ENCODE measurements around the gene CACNB2. TPM values are rescaled to one million over a fixed set of nuclear protein-coding genes. Genes with fewer than 3 reads are reported as not detected.
"Not testable (repeated sequence)": the region's sequence is repeated elsewhere in the genome, so short reads cannot be mapped to it uniquely, and the experiment has no call there.

CACNB2 gene
- total and polyA plus RNA-seq, 9 donors = 1.1 to 2.0 (median 1.4) TPM

DNA sequence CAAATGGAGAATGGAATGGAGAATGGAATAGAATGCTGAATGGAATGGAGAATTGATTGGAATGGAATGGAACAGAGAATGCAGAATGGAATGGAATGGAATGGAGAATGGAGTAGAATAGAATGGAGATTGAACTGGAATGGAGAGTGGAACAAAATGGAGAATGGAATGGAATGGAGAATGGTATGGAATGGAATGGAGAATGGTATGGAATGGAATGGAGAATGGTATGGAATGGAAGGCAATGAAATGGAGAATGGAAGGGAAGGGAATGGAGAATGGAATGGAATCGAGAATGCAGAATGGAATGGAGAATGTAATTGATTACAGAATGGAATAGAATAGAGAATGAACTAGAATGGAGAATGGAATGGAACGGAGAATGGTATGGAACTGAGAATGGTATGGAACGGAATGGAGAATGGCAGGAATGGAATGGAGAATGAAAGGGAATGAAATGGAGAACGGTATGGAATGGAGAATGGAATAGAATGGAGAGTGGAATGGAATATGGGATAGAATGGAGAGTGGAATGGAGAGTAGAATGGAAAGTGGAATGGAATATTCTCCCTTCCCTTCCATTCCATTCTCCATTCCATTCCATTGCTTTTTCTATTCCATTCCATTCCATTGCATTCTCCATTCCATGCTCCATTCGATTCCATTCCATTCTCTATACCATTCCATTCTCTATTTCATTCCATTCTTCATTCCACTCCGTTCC, 422.9 kb downstream of the CACNB2 start:
- Histone ChIP-seq H3K4me3 (ENCODE audit: low read length) (no peak overlapping the region), H3K27me3 (ENCODE audit: control insufficient read depth, insufficient read depth, low read length) (no peaks in the 10 kb centered on the region), H3K4me1 (ENCODE audit: control insufficient read depth, insufficient read depth, low read length) (no peaks in the 10 kb centered on the region), H3K27ac (ENCODE audit: low read length) (no peak overlapping the region), H3K9me3 (replicated peaks; ENCODE audit: control insufficient read depth, low read depth, low read length) (peaks cover 20% of the 10 kb centered on the region), H3K36me3 (ENCODE audit: control insufficient read depth, insufficient read depth, low read length) (no peaks in the 10 kb centered on the region)
- WGBS (ENCODE audit: insufficient coverage) = 93% methylated on average over 5 of the region's 6 CpGs
- no peak for DNase-seq

DNA sequence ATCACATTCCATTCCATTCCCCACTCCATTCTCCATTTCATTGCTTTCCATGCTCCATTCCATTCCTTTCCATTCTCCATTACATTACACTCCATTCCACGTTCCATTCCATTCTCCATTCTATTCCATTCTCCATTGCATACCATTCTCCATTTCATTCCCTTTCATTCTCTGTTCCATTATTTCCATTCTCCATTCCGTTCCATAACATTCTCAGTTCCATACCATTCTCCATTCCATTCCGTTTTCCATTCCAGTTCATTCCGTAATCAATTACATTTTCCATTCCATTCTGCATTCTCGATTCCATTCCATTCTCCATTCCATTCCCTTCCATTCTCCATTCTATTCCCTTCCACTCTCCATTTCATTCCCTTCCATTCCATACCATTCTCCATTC, 424.8 kb downstream of the CACNB2 start:
- Histone ChIP-seq H3K36me3 (ENCODE audit: control insufficient read depth, insufficient read depth, low read length) (no peaks in the 10 kb centered on the region), H3K9me3 (replicated peaks; ENCODE audit: control insufficient read depth, low read depth, low read length) (peaks cover 24% of the 10 kb centered on the region), H3K27ac (ENCODE audit: low read length) (no peak overlapping the region), H3K4me3 (ENCODE audit: low read length) (no peak overlapping the region), H3K27me3 (ENCODE audit: control insufficient read depth, insufficient read depth, low read length) (no peaks in the 10 kb centered on the region), H3K4me1 (ENCODE audit: control insufficient read depth, insufficient read depth, low read length) (no peaks in the 10 kb centered on the region)
- no peak for DNase-seq
- WGBS (ENCODE audit: insufficient coverage) = 97% methylated on average over 5 of the region's 5 CpGs

DNA sequence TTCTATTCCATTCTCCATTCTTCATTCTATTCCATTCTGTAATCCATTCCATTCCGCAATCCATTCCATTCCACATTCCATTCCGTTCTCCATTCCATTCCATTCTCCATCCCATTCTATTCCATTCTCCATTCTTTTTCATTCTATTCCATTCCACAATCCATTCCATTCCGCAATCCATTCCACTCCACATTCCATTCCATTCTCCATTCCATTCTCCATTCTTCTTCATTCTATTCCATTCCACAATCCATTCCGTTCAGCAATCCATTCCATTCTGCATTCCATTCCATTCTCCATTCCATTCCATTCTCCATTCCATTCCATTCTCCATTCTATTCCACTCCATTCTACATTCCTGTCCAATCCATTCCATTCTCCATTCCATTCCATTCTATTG, 426.0 kb downstream of the CACNB2 start:
- 85% methylated on average over 4 of the region's 4 CpGs for WGBS (ENCODE audit: insufficient coverage)

DNA sequence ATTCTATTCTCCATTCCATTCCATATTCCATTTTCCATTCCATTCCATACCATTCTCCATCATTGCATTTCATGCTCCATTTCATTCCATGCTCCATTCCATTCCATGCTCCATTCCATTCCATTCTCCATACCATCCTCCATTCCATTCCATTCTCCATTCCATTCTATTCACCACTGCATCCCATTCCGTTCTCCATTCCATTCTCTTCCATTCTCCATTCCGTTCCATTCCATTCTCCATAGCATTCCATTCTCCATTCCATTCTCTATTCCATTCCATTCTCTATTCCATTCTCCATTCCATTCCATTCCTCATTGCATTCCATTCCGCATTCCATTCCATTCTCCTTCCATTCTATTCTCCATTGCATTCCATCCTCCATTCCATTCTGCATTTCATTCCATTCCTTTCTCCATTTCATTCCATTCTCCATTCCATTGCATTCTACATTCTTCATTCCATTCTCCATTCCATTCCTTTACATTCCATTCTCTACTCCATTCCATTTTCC, 427.2 kb downstream of the CACNB2 start:
- Histone ChIP-seq H3K27ac (ENCODE audit: low read length) (no peak overlapping the region), H3K4me1 (ENCODE audit: control insufficient read depth, insufficient read depth, low read length) (no peaks in the 10 kb centered on the region), H3K9me3 (replicated peaks; ENCODE audit: control insufficient read depth, low read depth, low read length) (peaks cover 40% of the 10 kb centered on the region), H3K4me3 (ENCODE audit: low read length) (no peak overlapping the region), H3K27me3 (ENCODE audit: control insufficient read depth, insufficient read depth, low read length) (no peaks in the 10 kb centered on the region), H3K36me3 (ENCODE audit: control insufficient read depth, insufficient read depth, low read length) (no peaks in the 10 kb centered on the region)
- 98% methylated on average over 3 of the region's 3 CpGs for WGBS (ENCODE audit: insufficient coverage)
- DNase-seq = no peak

More for the DNA sequence above, 426.0 kb downstream of the CACNB2 start:
- Histone ChIP-seq H3K9me3 (replicated peaks; ENCODE audit: control insufficient read depth, low read depth, low read length) (peaks cover 32% of the 10 kb centered on the region), H3K4me3 (ENCODE audit: low read length) (no peak overlapping the region), H3K36me3 (ENCODE audit: control insufficient read depth, insufficient read depth, low read length) (no peaks in the 10 kb centered on the region), H3K27me3 (ENCODE audit: control insufficient read depth, insufficient read depth, low read length) (no peaks in the 10 kb centered on the region), H3K4me1 (ENCODE audit: control insufficient read depth, insufficient read depth, low read length) (no peaks in the 10 kb centered on the region), H3K27ac (ENCODE audit: low read length) (no peak overlapping the region)
- DNase-seq = no peak

DNA sequence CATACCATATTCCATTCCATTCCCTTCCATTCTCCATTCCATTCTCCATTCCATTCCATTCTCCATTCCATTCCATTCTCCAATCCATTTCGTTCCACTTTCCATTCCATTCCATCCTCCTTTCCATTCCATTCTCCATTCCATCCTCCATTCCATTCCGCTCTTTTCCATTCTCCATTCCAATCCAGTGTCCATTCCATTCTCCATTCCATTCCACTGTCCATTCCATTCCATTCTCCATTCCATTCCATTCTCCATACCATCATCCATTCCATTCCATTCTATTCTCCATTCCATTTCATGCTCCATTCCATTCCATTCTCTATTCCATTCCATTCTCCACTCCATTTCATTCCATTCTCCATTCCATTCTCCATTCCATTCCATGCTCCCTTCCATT, 430.2 kb downstream of the CACNB2 start:
- H3K9me3 ChIP-seq (replicated peaks; ENCODE audit: control insufficient read depth, low read depth, low read length) = peaks cover 37% of the 10 kb centered on the region
- H3K27me3 ChIP-seq (ENCODE audit: control insufficient read depth, insufficient read depth, low read length); H3K4me3 ChIP-seq (ENCODE audit: low read length); DNase-seq; H3K27ac ChIP-seq (ENCODE audit: low read length); H3K36me3 ChIP-seq (ENCODE audit: control insufficient read depth, insufficient read depth, low read length); H3K4me1 ChIP-seq (ENCODE audit: control insufficient read depth, insufficient read depth, low read length): not testable (repeated sequence)
- 100% methylated on average over 2 of the region's 2 CpGs for WGBS (ENCODE audit: insufficient coverage)

DNA sequence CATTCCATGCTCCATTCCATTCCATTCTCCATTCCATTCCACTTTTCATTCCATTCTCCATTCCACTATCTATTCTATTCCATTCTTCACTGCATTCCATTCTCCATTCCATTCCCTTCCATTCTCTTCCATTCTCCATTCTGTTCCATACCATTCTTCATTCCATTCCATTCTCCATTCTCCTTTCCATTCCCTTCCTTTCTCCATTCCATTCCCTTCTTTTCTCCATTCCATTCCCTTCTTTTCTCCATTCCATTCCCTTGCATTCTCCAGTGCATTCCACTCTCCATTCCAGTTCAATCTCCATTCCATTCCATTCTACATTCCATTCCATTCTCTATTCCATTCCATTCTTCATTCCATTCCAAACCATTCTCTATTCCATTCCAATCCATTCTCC, 430.9 kb downstream of the CACNB2 start:
- Histone ChIP-seq H3K27me3 (ENCODE audit: control insufficient read depth, insufficient read depth, low read length) (no peaks in the 10 kb centered on the region), H3K4me1 (ENCODE audit: control insufficient read depth, insufficient read depth, low read length) (no peaks in the 10 kb centered on the region), H3K27ac (ENCODE audit: low read length) (no peak overlapping the region), H3K4me3 (ENCODE audit: low read length) (no peak overlapping the region), H3K36me3 (ENCODE audit: control insufficient read depth, insufficient read depth, low read length) (no peaks in the 10 kb centered on the region), H3K9me3 (replicated peaks; ENCODE audit: control insufficient read depth, low read depth, low read length) (peaks cover 36% of the 10 kb centered on the region)
- no peak for DNase-seq

DNA sequence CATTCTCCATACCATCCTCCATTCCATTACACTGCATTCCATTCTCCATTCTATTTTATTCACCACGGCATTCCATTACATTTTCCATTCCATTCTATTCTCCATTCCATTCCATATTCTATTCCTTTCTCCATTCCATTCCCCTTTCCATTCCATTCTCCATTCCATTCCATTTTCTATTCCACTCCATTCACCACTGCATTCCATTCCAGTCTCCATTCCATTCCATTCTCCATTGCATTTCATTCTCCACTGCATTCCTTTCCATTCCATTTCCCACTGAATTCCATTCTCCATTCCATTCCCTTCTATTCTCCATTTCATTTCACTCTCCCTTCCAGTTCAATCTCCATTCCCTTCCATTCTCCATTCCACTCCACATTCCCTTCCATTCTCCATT, 431.6 kb downstream of the CACNB2 start:
- H3K27me3 ChIP-seq (ENCODE audit: control insufficient read depth, insufficient read depth, low read length) = no peaks in the 10 kb centered on the region

DNA sequence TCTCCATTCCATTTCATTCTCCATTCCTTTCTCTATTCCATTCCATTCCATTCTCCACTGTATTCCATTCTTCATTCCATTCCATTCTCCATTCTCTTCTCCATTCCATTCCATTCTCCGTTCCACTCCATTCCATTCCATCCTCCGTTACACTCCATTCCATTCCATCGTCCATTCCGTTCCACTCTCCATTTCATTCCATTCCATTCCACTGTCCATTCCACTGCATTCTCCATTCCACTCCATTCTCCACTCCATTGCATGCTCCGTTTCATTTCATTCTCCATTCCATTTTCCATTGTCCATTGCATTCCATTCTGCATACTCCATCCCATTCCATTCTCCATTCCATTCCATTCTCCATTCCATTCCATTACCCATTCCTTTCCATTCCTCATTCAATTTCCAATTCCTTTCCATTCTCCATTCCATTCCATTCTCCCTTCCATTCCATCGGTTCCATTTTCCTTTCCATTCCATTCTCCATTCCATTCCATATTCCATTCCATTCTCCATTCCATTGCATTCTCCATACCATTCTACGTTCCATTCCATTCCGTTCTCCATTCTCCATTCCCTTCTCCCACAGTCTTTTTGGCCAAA, 432.8 kb downstream of the CACNB2 start:
- Histone ChIP-seq H3K4me3 (ENCODE audit: low read length) (no peak overlapping the region), H3K27ac (ENCODE audit: low read length) (no peak overlapping the region), H3K9me3 (replicated peaks; ENCODE audit: control insufficient read depth, low read depth, low read length) (peaks cover 28% of the 10 kb centered on the region), H3K4me1 (ENCODE audit: control insufficient read depth, insufficient read depth, low read length) (no peaks in the 10 kb centered on the region), H3K27me3 (ENCODE audit: control insufficient read depth, insufficient read depth, low read length) (no peaks in the 10 kb centered on the region), H3K36me3 (ENCODE audit: control insufficient read depth, insufficient read depth, low read length) (peaks cover 2% of the 10 kb centered on the region)
- WGBS (ENCODE audit: insufficient coverage) = 96% methylated on average over 6 of the region's 8 CpGs
- DNase-seq = no peak

More for the DNA sequence above, 431.6 kb downstream of the CACNB2 start:
- WGBS (ENCODE audit: insufficient coverage) = 93% methylated on average over 1 of the region's 1 CpG
- no peaks in the 10 kb centered on the region for H3K36me3 ChIP-seq (ENCODE audit: control insufficient read depth, insufficient read depth, low read length)
- peaks cover 29% of the 10 kb centered on the region for H3K9me3 ChIP-seq (replicated peaks; ENCODE audit: control insufficient read depth, low read depth, low read length)
- no peak for DNase-seq
- no peaks in the 10 kb centered on the region for H3K4me1 ChIP-seq (ENCODE audit: control insufficient read depth, insufficient read depth, low read length)
- no peak overlapping the region for H3K4me3 ChIP-seq (ENCODE audit: low read length)
- H3K27ac ChIP-seq (ENCODE audit: low read length) = no peak overlapping the region

DNA sequence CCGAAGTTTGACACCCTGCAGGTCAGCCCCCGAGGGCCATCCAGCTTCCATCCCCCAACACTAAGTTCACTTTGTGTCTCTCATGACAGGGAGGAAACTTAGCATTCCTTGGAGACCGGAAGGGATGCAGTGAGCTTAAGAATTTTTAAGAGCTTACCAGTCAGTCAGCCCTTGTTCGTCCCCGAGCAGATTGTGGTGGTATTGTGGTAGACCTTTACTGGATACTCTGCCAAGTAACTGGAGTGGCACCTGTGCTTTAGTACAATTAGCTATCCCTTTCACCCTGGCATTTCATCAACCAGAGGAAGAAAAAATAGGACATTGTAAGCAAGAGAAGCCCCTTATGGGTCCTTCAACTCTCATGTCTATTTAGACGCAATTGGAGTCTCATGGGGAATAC, 436.4 kb downstream of the CACNB2 start:
- H3K4me3 ChIP-seq (ENCODE audit: low read length) = no peak overlapping the region
- peaks cover 14% of the 10 kb centered on the region for H3K36me3 ChIP-seq (ENCODE audit: control insufficient read depth, insufficient read depth, low read length)
- no peak overlapping the region for H3K27ac ChIP-seq (ENCODE audit: low read length)
- H3K9me3 ChIP-seq (replicated peaks; ENCODE audit: control insufficient read depth, low read depth, low read length) = peaks cover 10% of the 10 kb centered on the region
- H3K4me1 ChIP-seq (ENCODE audit: control insufficient read depth, insufficient read depth, low read length) = no peaks in the 10 kb centered on the region
- H3K27me3 ChIP-seq (ENCODE audit: control insufficient read depth, insufficient read depth, low read length) = no peaks in the 10 kb centered on the region
- no peak for DNase-seq
- WGBS (ENCODE audit: insufficient coverage) = 92% methylated on average over 2 of the region's 6 CpGs

DNA sequence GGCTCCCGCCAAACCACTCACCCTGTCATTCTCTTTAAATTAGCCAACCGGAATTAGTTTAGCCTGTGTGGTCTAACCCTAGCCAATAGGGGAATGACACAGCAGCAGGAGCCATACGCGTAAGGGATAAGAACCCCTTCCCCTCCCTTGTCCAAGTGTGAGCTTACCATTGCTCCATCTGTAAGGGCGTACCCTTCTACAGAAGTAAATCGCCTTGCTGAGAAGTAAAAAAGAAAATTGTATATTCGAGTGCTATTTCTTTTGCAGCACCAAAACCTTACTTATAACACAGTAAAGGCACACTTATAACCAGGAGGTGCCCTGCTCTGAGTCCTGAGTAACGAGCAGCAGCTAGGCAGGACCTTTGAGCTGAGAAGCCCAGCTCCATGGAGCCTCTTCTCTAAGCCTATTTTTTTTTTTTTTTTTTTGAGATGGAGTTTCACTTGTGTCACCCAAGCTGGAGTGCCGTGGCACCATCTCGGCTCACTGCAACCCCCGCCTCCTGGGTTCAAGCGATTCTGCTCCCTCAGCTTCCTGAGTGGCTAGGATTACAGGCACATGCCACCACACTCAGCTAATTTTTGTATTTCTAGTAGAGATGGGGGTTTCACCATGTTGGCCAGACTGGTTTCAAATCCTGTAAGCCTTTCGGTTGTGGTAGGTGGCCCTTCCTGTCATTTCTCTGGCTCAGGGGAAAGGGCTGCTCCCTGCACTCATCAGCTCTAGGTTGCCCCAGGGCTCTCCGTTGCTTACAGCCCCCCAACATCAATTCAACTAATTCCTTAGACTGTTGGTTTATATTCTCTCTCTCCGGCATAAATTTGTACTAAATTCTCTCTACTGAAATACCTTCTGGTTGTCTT, 437.8 kb downstream of the CACNB2 start:
- WGBS (ENCODE audit: insufficient coverage) = 97% methylated on average over 3 of the region's 15 CpGs
- H3K36me3 ChIP-seq (ENCODE audit: control insufficient read depth, insufficient read depth, low read length) = peaks cover 20% of the 10 kb centered on the region

More for the DNA sequence above, 437.8 kb downstream of the CACNB2 start:
- H3K27me3 ChIP-seq (ENCODE audit: control insufficient read depth, insufficient read depth, low read length) = no peaks in the 10 kb centered on the region
- H3K27ac ChIP-seq (ENCODE audit: low read length) = no peak overlapping the region
- no peak overlapping the region for H3K4me3 ChIP-seq (ENCODE audit: low read length)
- DNase-seq = no peak
- no peaks in the 10 kb centered on the region for H3K4me1 ChIP-seq (ENCODE audit: control insufficient read depth, insufficient read depth, low read length)
- H3K9me3 ChIP-seq (replicated peaks; ENCODE audit: control insufficient read depth, low read depth, low read length) = no peaks in the 10 kb centered on the region
